ENCODE measurements around the gene BPIFA1.

BPIFA1 gene

GRCh38 chr20:33267701-33268100, 31.9 kb downstream of the BPIFA1 start:
- POLR2A ChIA-PET, result no interaction called here
- no peak for TF ChIP-seq NFRKB (IDR thresholded peaks at IDR 0.05)
- CTCF ChIA-PET, result no interaction called here
- DNase-seq (ENCODE audit: extremely low spot score), result no peak

DNA sequence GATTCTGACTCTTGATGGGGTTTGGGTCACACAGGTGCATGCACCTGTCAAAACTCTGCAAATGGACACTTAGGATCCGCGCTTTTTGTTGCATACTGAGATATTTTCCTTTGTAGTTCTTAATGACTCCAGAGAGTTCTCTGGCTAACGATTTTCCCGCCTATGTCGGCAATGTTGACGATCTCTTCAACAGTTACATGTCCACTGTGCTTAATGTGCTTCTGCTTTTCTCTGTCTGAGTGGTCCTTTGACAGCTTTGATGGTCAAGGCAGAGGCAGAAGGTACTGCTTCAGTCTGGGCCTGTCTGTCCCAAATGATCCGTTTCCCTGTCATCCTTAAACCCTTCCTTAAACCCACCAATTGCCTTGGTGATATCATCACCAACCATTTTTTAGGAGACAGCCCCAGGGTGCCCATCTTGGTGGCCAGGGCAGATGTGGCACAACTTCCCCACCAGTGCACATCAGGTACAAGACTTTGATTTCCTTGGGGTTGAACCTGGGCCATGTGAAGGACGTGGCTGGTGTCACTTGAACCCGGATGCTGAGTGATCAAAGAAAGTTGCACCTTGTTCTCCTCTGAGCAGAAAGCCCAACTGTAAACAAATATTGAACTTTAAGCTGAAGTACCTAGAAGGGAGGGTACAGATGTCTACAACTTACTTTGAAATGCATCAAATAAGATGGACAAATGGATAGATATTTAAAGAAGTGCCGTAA, 36.5 kb downstream of the BPIFA1 start:
- ChIA-PET CTCF (interaction anchor here (1.7 kb wide), 1 partner anchor 10 kb away, joined by 13 read pairs; no protein-coding TSS in a partner anchor), POLR2A (no interaction called here)
- TF ChIP-seq TARDBP (IDR thresholded peaks at IDR 0.05), result no peak
- TF ChIP-seq SP1 (IDR thresholded peaks at IDR 0.05), result no peak
- TF ChIP-seq SUZ12 (IDR thresholded peaks at IDR 0.05), result no peak
- TF ChIP-seq FOXK2 (IDR thresholded peaks at IDR 0.05), result no peak
- TF ChIP-seq CTBP1 (IDR thresholded peaks at IDR 0.05; ENCODE audit: borderline replicate concordance), result no peak
- TF ChIP-seq ARNT (IDR thresholded peaks at IDR 0.05), result no peak
- no peak for TF ChIP-seq LEF1 (IDR thresholded peaks at IDR 0.05; ENCODE audit: borderline replicate concordance)
- no peak for TF ChIP-seq HDGF (IDR thresholded peaks at IDR 0.05; ENCODE audit: borderline replicate concordance)
- no peak for TF ChIP-seq PKNOX1 (IDR thresholded peaks at IDR 0.05)
- no peak for TF ChIP-seq ZNF384 (IDR thresholded peaks at IDR 0.05)
- no peak for TF ChIP-seq L3MBTL2 (conservative IDR thresholded peaks at IDR 0.05)
- no peak for DNase-seq (ENCODE audit: extremely low spot score)

GRCh38 chr20:33273117-33273851, 37.5 kb downstream of the BPIFA1 start:
- ChIA-PET POLR2A (no interaction called here), CTCF (interaction anchor here (2.0 kb wide), 1 partner anchor 11 kb away, joined by 5 read pairs; no protein-coding TSS in a partner anchor)
- DNase-seq (ENCODE audit: extremely low spot score), result no peak
- TF ChIP-seq BHLHE40 (IDR thresholded peaks at IDR 0.05; ENCODE audit: borderline replicate concordance) (no peak), SUZ12 (IDR thresholded peaks at IDR 0.05) (no peak), LEF1 (IDR thresholded peaks at IDR 0.05; ENCODE audit: borderline replicate concordance) (no peak), ZNF384 (IDR thresholded peaks at IDR 0.05) (no peak), FOXA1 (IDR thresholded peaks at IDR 0.05) (no peak), FOXM1 (IDR thresholded peaks at IDR 0.05; ENCODE audit: borderline replicate concordance) (no peak), ARNT (IDR thresholded peaks at IDR 0.05) (no peak), SP1 (IDR thresholded peaks at IDR 0.05) (no peak), CTBP1 (IDR thresholded peaks at IDR 0.05; ENCODE audit: borderline replicate concordance) (no peak), TARDBP (IDR thresholded peaks at IDR 0.05) (no peak)

DNA sequence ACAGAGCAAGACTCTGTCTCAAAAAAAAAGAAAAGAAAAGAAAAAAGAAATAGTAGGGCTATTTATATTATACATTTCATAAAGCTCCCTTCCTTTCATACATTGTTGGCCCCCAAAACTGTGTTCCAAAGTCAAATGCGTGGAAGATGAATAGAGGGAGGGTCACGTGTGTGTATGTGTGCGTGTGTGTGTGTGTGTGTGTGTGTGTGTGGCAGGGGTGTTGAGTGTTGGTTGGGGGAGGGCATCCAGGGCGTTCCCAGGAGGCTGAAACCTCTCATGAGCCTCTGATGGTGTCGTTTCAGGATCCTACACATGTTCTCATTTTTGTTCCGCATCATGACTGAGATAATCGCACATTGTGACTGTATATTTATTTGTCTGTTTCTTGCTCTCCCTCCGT, 39.4 kb downstream of the BPIFA1 start:
- ChIA-PET POLR2A (no interaction called here), CTCF (interaction anchor here (2.0 kb wide), 1 partner anchor 13 kb away, joined by 5 read pairs; no protein-coding TSS in a partner anchor)
- TF ChIP-seq ARNT (IDR thresholded peaks at IDR 0.05) (no peak), FOXK2 (IDR thresholded peaks at IDR 0.05) (no peak), L3MBTL2 (conservative IDR thresholded peaks at IDR 0.05) (no peak), ELF4 (IDR thresholded peaks at IDR 0.05) (no peak), SP1 (IDR thresholded peaks at IDR 0.05) (no peak), BHLHE40 (IDR thresholded peaks at IDR 0.05; ENCODE audit: borderline replicate concordance) (no peak), CTBP1 (IDR thresholded peaks at IDR 0.05; ENCODE audit: borderline replicate concordance) (no peak), FOXM1 (IDR thresholded peaks at IDR 0.05; ENCODE audit: borderline replicate concordance) (no peak), PKNOX1 (IDR thresholded peaks at IDR 0.05) (no peak), FOXA1 (IDR thresholded peaks at IDR 0.05) (no peak), NFRKB (IDR thresholded peaks at IDR 0.05) (no peak)
- DNase-seq (ENCODE audit: extremely low spot score), result no peak

GRCh38 chr20:33275871-33276270, 40.1 kb downstream of the BPIFA1 start:
- no peak for DNase-seq (ENCODE audit: extremely low spot score)
- ChIA-PET CTCF (no interaction called here), POLR2A (no interaction called here)

More at GRCh38 chr20:33275871-33276270, 40.1 kb downstream of the BPIFA1 start:
- no peak for TF ChIP-seq L3MBTL2 (conservative IDR thresholded peaks at IDR 0.05)
- TF ChIP-seq ZNF384 (IDR thresholded peaks at IDR 0.05), result no peak
- TF ChIP-seq PKNOX1 (IDR thresholded peaks at IDR 0.05), result no peak
- TF ChIP-seq NFRKB (IDR thresholded peaks at IDR 0.05), result no peak
- no peak for TF ChIP-seq BHLHE40 (IDR thresholded peaks at IDR 0.05; ENCODE audit: borderline replicate concordance)
- TF ChIP-seq SUZ12 (IDR thresholded peaks at IDR 0.05), result no peak
- no peak for TF ChIP-seq CTBP1 (IDR thresholded peaks at IDR 0.05; ENCODE audit: borderline replicate concordance)
- no peak for TF ChIP-seq FOXA1 (IDR thresholded peaks at IDR 0.05)
- TF ChIP-seq FOXM1 (IDR thresholded peaks at IDR 0.05; ENCODE audit: borderline replicate concordance), result no peak
- TF ChIP-seq ARNT (IDR thresholded peaks at IDR 0.05), result no peak
- TF ChIP-seq ELF4 (IDR thresholded peaks at IDR 0.05), result no peak
- no peak for TF ChIP-seq SP1 (IDR thresholded peaks at IDR 0.05)
- no peak for TF ChIP-seq FOXK2 (IDR thresholded peaks at IDR 0.05)
- TF ChIP-seq LEF1 (IDR thresholded peaks at IDR 0.05; ENCODE audit: borderline replicate concordance), result no peak
- TF ChIP-seq HDGF (IDR thresholded peaks at IDR 0.05; ENCODE audit: borderline replicate concordance), result no peak
- TF ChIP-seq TARDBP (IDR thresholded peaks at IDR 0.05), result no peak

Measured in HEK293T (cell line).